ENCODE data around the gene RRP1B. TPM values are rescaled to one million over a fixed set of nuclear protein-coding genes. Genes with fewer than 3 reads are reported as not detected.

The RRP1B gene
- total RNA-seq, 2 donors from 2014 or later = 17.6 to 31.5 TPM

DNA sequence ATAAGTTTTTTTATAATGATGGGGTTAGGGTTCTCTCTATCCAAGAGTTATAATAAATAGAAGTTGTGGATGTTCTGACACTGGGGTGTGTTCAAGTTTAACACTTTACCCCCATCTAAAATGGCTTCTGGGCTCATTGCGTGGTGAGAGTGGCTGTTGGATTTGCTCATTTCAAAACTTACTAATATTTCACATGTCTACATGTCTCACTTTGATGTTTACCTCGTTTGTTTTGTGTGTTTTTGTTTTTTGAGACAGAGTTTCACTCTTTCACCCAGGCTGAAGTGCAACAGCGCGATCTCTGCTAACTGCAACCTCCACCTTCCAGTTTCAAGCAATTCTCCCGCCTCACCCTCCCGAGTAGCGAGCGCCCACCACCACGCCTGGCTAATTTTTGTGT is 3.7 kb downstream of the RRP1B start:
- H3K27me3 ChIP-seq (replicated peaks; ENCODE audit: insufficient read depth) = no peaks in the 10 kb centered on the region
- H3K36me3 ChIP-seq = no peaks in the 10 kb centered on the region
- H3K4me1 ChIP-seq (ENCODE audit: control insufficient read depth in 1 of 2, low read depth in 2 of 2) = peaks cover 8 to 26% of the 10 kb centered on the region in 2 donors
- no peak overlapping the region for H3K4me3 ChIP-seq
- DNase-seq (ENCODE audit: low spot score) (no peak), ATAC-seq (ENCODE audit: insufficient number of reproducible peaks, low FRiP score, low read depth) (no peak)
- no peaks in the 10 kb centered on the region for H3K9me3 ChIP-seq
- no peak overlapping the region for H3K27ac ChIP-seq
- TF ChIP-seq, protein P1, sequence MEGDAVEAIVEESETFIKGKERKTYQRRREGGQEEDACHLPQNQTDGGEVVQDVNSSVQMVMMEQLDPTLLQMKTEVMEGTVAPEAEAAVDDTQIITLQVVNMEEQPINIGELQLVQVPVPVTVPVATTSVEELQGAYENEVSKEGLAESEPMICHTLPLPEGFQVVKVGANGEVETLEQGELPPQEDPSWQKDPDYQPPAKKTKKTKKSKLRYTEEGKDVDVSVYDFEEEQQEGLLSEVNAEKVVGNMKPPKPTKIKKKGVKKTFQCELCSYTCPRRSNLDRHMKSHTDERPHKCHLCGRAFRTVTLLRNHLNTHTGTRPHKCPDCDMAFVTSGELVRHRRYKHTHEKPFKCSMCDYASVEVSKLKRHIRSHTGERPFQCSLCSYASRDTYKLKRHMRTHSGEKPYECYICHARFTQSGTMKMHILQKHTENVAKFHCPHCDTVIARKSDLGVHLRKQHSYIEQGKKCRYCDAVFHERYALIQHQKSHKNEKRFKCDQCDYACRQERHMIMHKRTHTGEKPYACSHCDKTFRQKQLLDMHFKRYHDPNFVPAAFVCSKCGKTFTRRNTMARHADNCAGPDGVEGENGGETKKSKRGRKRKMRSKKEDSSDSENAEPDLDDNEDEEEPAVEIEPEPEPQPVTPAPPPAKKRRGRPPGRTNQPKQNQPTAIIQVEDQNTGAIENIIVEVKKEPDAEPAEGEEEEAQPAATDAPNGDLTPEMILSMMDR (IDR thresholded peaks at IDR 0.05) = no peak

- no peaks in the 10 kb centered on the region for H3K9me3 ChIP-seq
- H3K4me1 ChIP-seq (ENCODE audit: control insufficient read depth in 1 of 2, low read depth in 2 of 2) = peaks cover 5 to 20% of the 10 kb centered on the region in 2 donors
Measured at GRCh38 chr21:43664358-43664757, 5.0 kb downstream of the RRP1B start.

DNA sequence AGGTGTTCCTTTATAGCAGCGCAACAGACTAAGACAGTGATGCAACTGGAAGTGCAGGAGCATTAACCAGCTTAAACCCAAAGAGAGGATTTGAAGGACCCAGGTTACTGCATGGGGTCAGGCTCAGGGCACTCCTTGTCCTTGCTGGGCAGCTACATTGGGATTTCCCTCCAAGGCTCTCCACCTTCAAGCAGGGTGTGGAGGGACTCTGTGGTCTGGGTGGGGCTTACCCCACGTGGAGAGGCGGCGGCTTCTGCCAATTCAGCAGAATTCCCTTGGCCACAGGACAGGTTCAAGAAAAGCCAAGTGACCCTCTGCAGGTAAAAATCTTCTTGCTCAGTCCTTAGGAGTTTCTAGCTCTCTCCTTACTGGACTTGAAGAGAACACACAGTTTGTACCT is 6.5 kb downstream of the RRP1B start:
- TF ChIP-seq, protein P1 (IDR thresholded peaks at IDR 0.05) = no peak
- Histone ChIP-seq H3K9me3 (no peaks in the 10 kb centered on the region), H3K4me3 (no peak overlapping the region), H3K36me3 (peaks cover 5% of the 10 kb centered on the region), H3K27ac (no peak overlapping the region), H3K27me3 (replicated peaks; ENCODE audit: insufficient read depth) (no peaks in the 10 kb centered on the region), H3K4me1 (ENCODE audit: control insufficient read depth in 1 of 2, low read depth in 2 of 2) (peaks cover 0 to 10% of the 10 kb centered on the region in 2 donors)
- DNase-seq (ENCODE audit: low spot score) (no peak), ATAC-seq (ENCODE audit: insufficient number of reproducible peaks, low FRiP score, low read depth) (no peak)

More at GRCh38 chr21:43664358-43664757, 5.0 kb downstream of the RRP1B start:
- Histone ChIP-seq H3K27ac (no peak overlapping the region), H3K36me3 (no peaks in the 10 kb centered on the region), H3K27me3 (replicated peaks; ENCODE audit: insufficient read depth) (no peaks in the 10 kb centered on the region), H3K4me3 (no peak overlapping the region)
- no peak for DNase-seq (ENCODE audit: low spot score)
- TF ChIP-seq, protein P1 (IDR thresholded peaks at IDR 0.05) = no peak
- no peak for ATAC-seq (ENCODE audit: insufficient number of reproducible peaks, low FRiP score, low read depth)

DNA sequence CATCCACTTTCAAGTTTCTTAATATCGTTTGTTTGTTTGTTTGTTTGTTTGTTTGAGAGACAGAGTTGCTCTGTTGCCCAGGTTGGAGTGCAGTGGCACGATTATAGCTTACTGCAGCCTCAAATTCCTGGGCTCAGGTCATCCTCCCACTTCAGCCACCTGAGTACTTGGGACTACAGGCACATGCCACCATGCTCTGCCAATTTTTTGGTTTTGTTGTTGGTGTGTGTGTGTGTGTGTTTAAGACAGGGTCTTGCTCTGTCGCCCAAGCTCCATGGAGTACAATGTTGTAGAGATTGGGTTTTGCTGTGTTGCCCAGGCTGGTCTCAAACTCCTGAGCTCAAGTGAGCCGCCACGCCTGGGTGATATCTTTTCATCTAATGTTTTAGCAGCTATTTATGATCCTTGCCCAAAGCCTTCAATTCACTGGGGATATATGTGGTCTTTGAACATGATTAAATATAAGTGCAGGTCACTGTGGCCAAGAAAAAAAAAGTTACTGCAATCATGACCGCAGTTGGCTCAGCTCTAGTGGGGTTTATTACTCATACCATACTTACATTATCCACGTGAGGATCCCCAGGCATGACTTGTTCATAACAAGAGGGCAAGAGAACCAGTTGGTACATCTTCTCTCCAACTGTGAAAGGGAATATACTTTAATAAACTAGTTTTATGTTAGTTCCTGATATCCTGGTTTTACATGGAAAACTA is 8.0 kb downstream of the RRP1B start:
- DNase-seq (ENCODE audit: low spot score) (no peak), ATAC-seq (ENCODE audit: insufficient number of reproducible peaks, low FRiP score, low read depth) (no peak)
- no peak overlapping the region for H3K4me3 ChIP-seq
- no peaks in the 10 kb centered on the region for H3K4me1 ChIP-seq (ENCODE audit: control insufficient read depth in 1 of 2, low read depth in 2 of 2)
- TF ChIP-seq, protein P1 (IDR thresholded peaks at IDR 0.05) = no peak
- H3K9me3 ChIP-seq = no peaks in the 10 kb centered on the region
- H3K27me3 ChIP-seq (replicated peaks; ENCODE audit: insufficient read depth) = no peaks in the 10 kb centered on the region
- H3K36me3 ChIP-seq = peaks cover 14% of the 10 kb centered on the region
- no peak overlapping the region for H3K27ac ChIP-seq

DNA sequence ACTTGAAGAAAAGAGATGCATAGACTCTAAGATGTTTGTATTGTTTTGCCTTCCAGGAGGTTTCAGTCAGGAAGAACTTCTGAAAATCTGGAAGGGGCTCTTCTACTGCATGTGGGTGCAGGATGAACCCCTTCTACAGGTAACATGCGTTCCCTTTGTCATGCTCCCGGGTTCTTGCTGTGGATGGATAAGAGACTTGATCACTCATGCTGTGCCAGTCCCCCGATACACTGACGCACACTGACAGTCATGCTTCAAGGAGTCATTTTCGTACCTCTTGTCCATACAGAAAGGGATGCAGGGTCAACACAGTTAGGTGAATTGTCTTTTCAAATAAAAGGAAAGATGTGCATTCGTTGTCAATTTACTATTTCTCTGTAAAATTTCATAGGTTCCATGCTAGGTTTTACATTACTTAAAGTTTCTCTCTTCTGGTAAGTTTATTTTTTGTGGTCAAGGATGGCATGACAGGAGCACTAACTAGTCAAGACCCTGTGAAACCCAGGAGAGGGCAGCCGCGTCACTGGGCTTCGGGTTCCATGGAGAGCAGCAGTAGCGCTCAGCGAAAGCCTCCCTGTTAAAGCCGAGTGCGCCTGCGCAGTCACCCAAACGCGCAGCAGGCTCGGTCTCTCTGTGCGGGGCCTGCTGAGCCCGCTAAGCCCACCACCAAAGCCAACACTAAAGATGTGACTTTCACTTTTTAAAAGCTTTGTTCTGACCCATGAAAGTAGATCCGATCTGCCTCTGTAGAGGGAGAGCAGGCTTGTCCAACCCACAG is 10.7 kb downstream of the RRP1B start:
- H3K27ac ChIP-seq = no peak overlapping the region
- TF ChIP-seq, protein P1 (IDR thresholded peaks at IDR 0.05) = no peak
- H3K4me1 ChIP-seq (ENCODE audit: control insufficient read depth in 1 of 2, low read depth in 2 of 2) = no peaks in the 10 kb centered on the region
- no peaks in the 10 kb centered on the region for H3K9me3 ChIP-seq
- no peak overlapping the region for H3K4me3 ChIP-seq
- H3K36me3 ChIP-seq = peaks cover 21% of the 10 kb centered on the region
- no peaks in the 10 kb centered on the region for H3K27me3 ChIP-seq (replicated peaks; ENCODE audit: insufficient read depth)
- no peak for ATAC-seq (ENCODE audit: insufficient number of reproducible peaks, low FRiP score, low read depth)
- no peak for DNase-seq (ENCODE audit: low spot score)

Measured in thoracic aorta (tissue), 2 donors.